ENCODE data around the gene HCRT. TPM values are rescaled to one million over a fixed set of nuclear protein-coding genes. Genes with fewer than 3 reads are reported as not detected.

HCRT gene
- total and polyA plus RNA-seq, 2 of the 8 experiments (the other 6 are each of a cell fraction or from before 2014, with no cell fraction given) = not detected

DNA sequence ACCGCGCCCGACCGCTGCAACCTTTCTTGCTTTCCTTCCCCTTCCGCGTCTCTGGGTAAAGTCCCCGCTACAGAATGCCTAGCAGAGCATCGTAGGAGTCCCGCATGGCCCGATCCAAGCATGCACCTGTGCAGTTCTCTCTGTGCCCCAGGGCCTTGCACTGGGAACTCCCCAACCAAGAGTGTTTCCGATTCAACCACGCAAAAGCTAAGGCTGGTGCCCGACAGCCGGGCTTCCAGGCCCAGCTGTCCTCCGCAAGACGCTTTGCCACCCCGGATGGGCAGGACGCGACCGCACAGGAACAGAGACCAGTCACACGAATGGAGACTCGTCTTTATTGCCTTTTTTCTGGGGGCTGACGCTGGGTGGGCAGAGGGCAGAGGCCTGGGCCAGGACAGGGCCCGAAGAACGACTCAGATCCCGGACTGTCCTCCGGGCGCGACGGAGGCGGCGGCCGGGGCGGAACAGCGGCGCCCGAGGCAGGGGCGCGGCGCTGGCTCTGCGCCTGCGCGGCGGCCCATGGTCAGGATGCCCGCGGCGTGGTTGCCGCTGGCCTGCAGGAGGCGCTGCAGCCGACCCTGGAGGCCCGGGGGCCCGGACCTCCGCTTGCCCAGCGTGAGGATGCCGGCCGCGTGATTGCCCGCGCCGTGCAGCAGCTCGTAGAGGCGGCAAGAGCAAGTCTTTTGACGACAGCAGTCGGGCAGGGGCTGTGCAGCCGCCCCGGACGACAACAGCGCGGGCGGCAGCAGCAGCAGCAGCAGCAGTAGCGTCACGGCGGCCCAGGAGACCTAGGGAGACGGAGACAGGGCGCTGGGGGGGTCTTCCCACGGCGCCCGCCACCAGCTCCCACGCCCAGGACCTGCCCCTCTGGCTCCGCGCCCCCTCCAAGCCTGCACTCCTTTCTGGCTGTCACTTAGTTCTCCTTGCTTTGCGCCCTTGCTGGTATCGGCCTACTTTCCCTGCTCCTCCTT is 1.2 kb downstream of the HCRT start (continued):
- TF ChIP-seq GTF2F1 (IDR thresholded peaks at IDR 0.05; ENCODE audit: borderline replicate concordance, low read depth, low read length) (no peak; the same call in 1 of the 2 replicates), CTCF (IDR thresholded peaks at IDR 0.05; ENCODE audit: control extremely low read depth in 1 of 3, insufficient read depth in 1 of 3, low read depth in 1 of 3, low read length in 3 of 3) (peak; percentile 88 to 95 (median 91)), MAX (IDR thresholded peaks at IDR 0.05) (peak; percentile 100), ZNF274 (IDR thresholded peaks at IDR 0.05; ENCODE audit: borderline replicate concordance, extremely low read depth, low read length) (no peak), NANOG (IDR thresholded peaks at IDR 0.05; ENCODE audit: insufficient read depth, low read depth, low read length, poor library complexity, severe bottlenecking) (peak; percentile 57), SIX5 (IDR thresholded peaks at IDR 0.05; ENCODE audit: low read depth, low read length) (no peak), CHD2 (IDR thresholded peaks at IDR 0.05; ENCODE audit: low read length) (no peak), TCF12 (IDR thresholded peaks at IDR 0.05; ENCODE audit: low read depth, low read length) (no peak), NRF1 (IDR thresholded peaks at IDR 0.05; ENCODE audit: low read depth, low read length) (peak; percentile 85), EGR1 (IDR thresholded peaks at IDR 0.05; ENCODE audit: borderline replicate concordance, low read depth, low read length) (no peak), ATF2 (IDR thresholded peaks at IDR 0.05; ENCODE audit: low read length) (0 out of 2 replicates have a peak, but pooled peaks have one; percentile 18), GABPA (IDR thresholded peaks at IDR 0.05; ENCODE audit: borderline replicate concordance, insufficient read depth, low read length) (peak; percentile 75; the same call in 1 of the 2 replicates), HDAC6 (IDR thresholded peaks at IDR 0.05; ENCODE audit: low read depth, low read length) (no peak), SIN3A (conservative IDR thresholded peaks at IDR 0.05 in 1 of 2, IDR thresholded peaks at IDR 0.05 in 1 of 2; ENCODE audit: low read depth in 1 of 2, low read length in 2 of 2) (peak in 1 of 2 experiments; percentile 8; a peak in 2 of 4 replicates), YY1 (IDR thresholded peaks at IDR 0.05; ENCODE audit: low read depth, low read length) (0 out of 2 replicates have a peak, but pooled peaks have one; percentile 38), EZH2 (IDR thresholded peaks at IDR 0.05; ENCODE audit: low read depth, low read length, severe bottlenecking) (peak; percentile 25)
- TF ChIP-seq, protein P1, sequence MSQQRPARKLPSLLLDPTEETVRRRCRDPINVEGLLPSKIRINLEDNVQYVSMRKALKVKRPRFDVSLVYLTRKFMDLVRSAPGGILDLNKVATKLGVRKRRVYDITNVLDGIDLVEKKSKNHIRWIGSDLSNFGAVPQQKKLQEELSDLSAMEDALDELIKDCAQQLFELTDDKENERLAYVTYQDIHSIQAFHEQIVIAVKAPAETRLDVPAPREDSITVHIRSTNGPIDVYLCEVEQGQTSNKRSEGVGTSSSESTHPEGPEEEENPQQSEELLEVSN (IDR thresholded peaks at IDR 0.05) = peak; percentile 100

Data from H1 (cell line).